Mesenchymal stem cell (in vitro differentiated cells and primary cell): ENCODE measurements around the gene PRR22.

Experiments used
- DNase-seq: peaks from one replicate; pipeline ENCODE4 v3.0.0-alpha.2; 2013
- H2AFZ ChIP-seq: one replicate; pipeline ENCODE4 v1.6.1; 2013; ENCODE audit warnings: low read depth, mild to moderate bottlenecking, control low read depth, inconsistent platforms, low read length, moderate library complexity
- H2AK5ac ChIP-seq: 2 replicates; pipeline ENCODE4 v1.6.1; 2013; ENCODE audit warnings: low read length, moderate library complexity, mild to moderate bottlenecking, inconsistent platforms; ENCODE audit not compliant: severe bottlenecking
- H2BK120ac ChIP-seq: one replicate; pipeline ENCODE4 v1.6.1; 2013; ENCODE audit warnings: low read depth, mild to moderate bottlenecking, inconsistent platforms, low read length, moderate library complexity
- H2BK12ac ChIP-seq, 2 experiments: one replicate each; pipeline ENCODE4 v1.6.1; 2013; ENCODE audit warnings: inconsistent platforms in 2 of 2, low read length in 2 of 2, mild to moderate bottlenecking in 2 of 2, moderate library complexity in 2 of 2, control low read depth in 1 of 2
- H2BK15ac ChIP-seq: one replicate; pipeline ENCODE4 v1.6.1; 2013; ENCODE audit warnings: mild to moderate bottlenecking, low read depth, inconsistent platforms; ENCODE audit not compliant: poor library complexity, severe bottlenecking
- H2BK5ac ChIP-seq: 2 replicates; pipeline ENCODE4 v1.6.1; 2013; ENCODE audit warnings: low read depth, mild to moderate bottlenecking, low read length, control low read depth, inconsistent platforms; ENCODE audit not compliant: poor library complexity, severe bottlenecking
- H3K14ac ChIP-seq, 2 experiments: one replicate each; pipeline ENCODE4 v1.6.1; 2013; ENCODE audit warnings: inconsistent platforms in 2 of 2, low read length in 2 of 2, control low read depth in 1 of 2, mild to moderate bottlenecking in 1 of 2, moderate library complexity in 1 of 2
- H3K18ac ChIP-seq, 2 experiments: one replicate each; pipeline ENCODE4 v1.6.1; 2013; ENCODE audit warnings: inconsistent platforms in 2 of 2, low read length in 2 of 2, control low read depth in 1 of 2, low read depth in 1 of 2, mild to moderate bottlenecking in 1 of 2
- H3K23ac ChIP-seq, 2 experiments: one replicate each; pipeline ENCODE4 v1.6.1; 2013; ENCODE audit warnings: inconsistent platforms in 2 of 2, low read length in 2 of 2, mild to moderate bottlenecking in 2 of 2, moderate library complexity in 2 of 2, control low read depth in 1 of 2
- H3K27ac ChIP-seq: 2 replicates; pipeline ENCODE4 v1.5.1; 2013; ENCODE audit warnings: mild to moderate bottlenecking, moderate library complexity, low read length, control low read depth, inconsistent platforms; ENCODE audit not compliant: poor library complexity, severe bottlenecking
- H3K27me3 ChIP-seq, 2 experiments: 2 replicates each; pipeline versions ENCODE4 v1.6.1 to v1.7.0; 2013; ENCODE audit warnings: low read length in 2 of 2, mild to moderate bottlenecking in 2 of 2, moderate library complexity in 2 of 2, control low read depth in 1 of 2, inconsistent platforms in 1 of 2; ENCODE audit not compliant: control insufficient read depth in 1 of 2, insufficient read depth in 1 of 2
- H3K36me3 ChIP-seq, 2 experiments: 2 replicates each; pipeline versions ENCODE4 v1.6.1 to v1.7.0; 2013; ENCODE audit warnings: low read length in 2 of 2, control low read depth in 1 of 2, inconsistent platforms in 1 of 2, low read depth in 1 of 2, mild to moderate bottlenecking in 1 of 2; ENCODE audit not compliant: insufficient read depth in 2 of 2, control insufficient read depth in 1 of 2
- H3K4ac ChIP-seq, 2 experiments: one replicate each; pipeline ENCODE4 v1.6.1; 2013; ENCODE audit warnings: inconsistent platforms in 2 of 2, low read length in 2 of 2, mild to moderate bottlenecking in 2 of 2, moderate library complexity in 2 of 2, control low read depth in 1 of 2, low read depth in 1 of 2
- H3K4me1 ChIP-seq: 2 replicates; pipeline ENCODE4 v1.6.1; 2013; ENCODE audit warnings: low read depth, low read length, control low read depth; ENCODE audit not compliant: control insufficient read depth, insufficient read depth
- H3K4me2 ChIP-seq: 2 replicates; pipeline ENCODE4 v1.6.1; 2013; ENCODE audit warnings: low read length, mild to moderate bottlenecking, inconsistent platforms; ENCODE audit not compliant: poor library complexity, severe bottlenecking
- H3K4me3 ChIP-seq, 2 experiments: 2 replicates each; pipeline versions ENCODE4 v1.5.1 to v1.7.0; 2013; ENCODE audit warnings: low read length in 2 of 2, mild to moderate bottlenecking in 2 of 2, control low read depth in 1 of 2, low read depth in 1 of 2; ENCODE audit not compliant: insufficient read depth in 1 of 2
- H3K79me1 ChIP-seq: replicated peaks from 2 replicates; pipeline ENCODE4 v1.6.1; 2013; ENCODE audit warnings: mild to moderate bottlenecking, control low read depth, low read length, inconsistent platforms; ENCODE audit not compliant: poor library complexity, severe bottlenecking
- H3K9ac ChIP-seq: 2 replicates; pipeline ENCODE4 v1.7.0; 2013; ENCODE audit warnings: mild to moderate bottlenecking, low read length, moderate library complexity
- H3K9me3 ChIP-seq: 2 replicates; pipeline ENCODE4 v1.7.0; 2013; ENCODE audit warnings: mild to moderate bottlenecking, low read length; ENCODE audit not compliant: control insufficient read depth
- H4K8ac ChIP-seq: one replicate; pipeline ENCODE4 v1.6.1; 2013; ENCODE audit warnings: inconsistent platforms, mild to moderate bottlenecking, low read length, moderate library complexity
- H4K91ac ChIP-seq: one replicate; pipeline ENCODE4 v1.6.1; 2013; ENCODE audit warnings: mild to moderate bottlenecking, low read length, inconsistent platforms
- WGBS: methylation state at CpG from one replicate; pipeline ENCODE4 v1.1.7; 2013; ENCODE audit warnings: mixed read lengths; 5-methylcytosine and 5-hydroxymethylcytosine counted together

PRR22 gene

GRCh38 chr19:5773276-5773675 is 11.3 kb downstream of the PRR22 start:
- Histone ChIP-seq H2BK12ac (no peak overlapping the region), H4K91ac (no peak overlapping the region), H3K9ac (peak overlapping the region; percentile 63), H3K36me3 (no peaks in the 10 kb centered on the region), H3K9me3 (no peaks in the 10 kb centered on the region), H3K79me1 (no peaks in the 10 kb centered on the region), H2BK15ac (no peak overlapping the region), H3K27me3 (peaks cover 0 to 8% of the 10 kb centered on the region in 2 experiments), H3K4ac (peak overlapping the region in 1 of 2 experiments; percentile 9), H2AFZ (no peak overlapping the region), H3K4me1 (peaks cover 2% of the 10 kb centered on the region), H3K4me3 (no peak overlapping the region), H2BK5ac (no peak overlapping the region), H3K23ac (no peak overlapping the region), H3K14ac (no peak overlapping the region), H3K4me2 (no peak overlapping the region), H4K8ac (no peak overlapping the region), H2AK5ac (no peak overlapping the region), H3K18ac (no peak overlapping the region), H2BK120ac (no peak overlapping the region), H3K27ac (no peak overlapping the region)
- DNase-seq: no peak
- WGBS: 93% methylated on average over 5 of the region's 5 CpGs

- H2BK120ac ChIP-seq: no peak overlapping the region
- H3K36me3 ChIP-seq: no peaks in the 10 kb centered on the region
- no peak overlapping the region for H4K8ac ChIP-seq
- no peaks in the 10 kb centered on the region for H3K79me1 ChIP-seq
- no peak overlapping the region for H3K4ac ChIP-seq
- H2BK5ac ChIP-seq: no peak overlapping the region
- 92% methylated on average over 19 of the region's 19 CpGs for WGBS
- no peak overlapping the region for H2AK5ac ChIP-seq
- no peak overlapping the region for H3K9ac ChIP-seq
- DNase-seq: no peak
- no peak overlapping the region for H3K23ac ChIP-seq
- H3K4me3 ChIP-seq: no peak overlapping the region
- H4K91ac ChIP-seq: no peak overlapping the region
- H3K4me2 ChIP-seq: no peak overlapping the region
- H3K14ac ChIP-seq: no peak overlapping the region
- no peak overlapping the region for H3K27ac ChIP-seq
- H3K27me3 ChIP-seq: peaks cover 0 to 8% of the 10 kb centered on the region in 2 experiments
- no peak overlapping the region for H3K18ac ChIP-seq
- H2AFZ ChIP-seq: no peak overlapping the region
- no peaks in the 10 kb centered on the region for H3K9me3 ChIP-seq
- H2BK12ac ChIP-seq: peak overlapping the region in 1 of 2 experiments; percentile 31
- no peak overlapping the region for H2BK15ac ChIP-seq
- H3K4me1 ChIP-seq: peaks cover 2% of the 10 kb centered on the region
Observed at GRCh38 chr19:5772416-5772815, 12.1 kb downstream of the PRR22 start.

- Histone ChIP-seq H2AFZ (no peak overlapping the region), H3K23ac (no peak overlapping the region), H3K14ac (no peak overlapping the region), H3K9me3 (peaks cover 2% of the 10 kb centered on the region), H3K9ac (no peak overlapping the region), H2BK12ac (no peak overlapping the region), H3K27ac (no peak overlapping the region), H4K91ac (no peak overlapping the region), H3K4me3 (no peak overlapping the region), H3K79me1 (no peaks in the 10 kb centered on the region), H2BK15ac (no peak overlapping the region), H3K4me2 (no peak overlapping the region), H3K27me3 (no peaks in the 10 kb centered on the region), H2AK5ac (no peak overlapping the region), H3K4ac (no peak overlapping the region), H3K36me3 (no peaks in the 10 kb centered on the region), H3K4me1 (peaks cover 2% of the 10 kb centered on the region), H3K18ac (no peak overlapping the region), H4K8ac (no peak overlapping the region), H2BK120ac (no peak overlapping the region), H2BK5ac (no peak overlapping the region)
- DNase-seq: no peak
- WGBS: 90% methylated on average over 6 of the region's 10 CpGs
Observed at GRCh38 chr19:5767949-5768348, 16.6 kb downstream of the PRR22 start.

- Histone ChIP-seq H3K4ac (no peak overlapping the region), H3K9me3 (peaks cover 3% of the 10 kb centered on the region), H4K8ac (no peak overlapping the region), H2BK5ac (no peak overlapping the region), H3K23ac (no peak overlapping the region), H4K91ac (no peak overlapping the region), H2BK12ac (no peak overlapping the region), H3K9ac (no peak overlapping the region), H3K18ac (no peak overlapping the region), H3K36me3 (no peaks in the 10 kb centered on the region), H3K4me1 (no peaks in the 10 kb centered on the region), H2BK120ac (no peak overlapping the region), H3K27ac (no peak overlapping the region), H2AK5ac (no peak overlapping the region), H2BK15ac (no peak overlapping the region), H3K4me2 (no peak overlapping the region), H3K14ac (no peak overlapping the region), H3K79me1 (no peaks in the 10 kb centered on the region), H2AFZ (no peak overlapping the region), H3K4me3 (no peak overlapping the region), H3K27me3 (no peaks in the 10 kb centered on the region)
- DNase-seq: no peak
- 93% methylated on average over 3 of the region's 3 CpGs for WGBS
Observed at GRCh38 chr19:5765220-5765619, 19.3 kb downstream of the PRR22 start.
